K562 (cell line): ENCODE results near the gene PLAC8. TPM values are rescaled to one million over a fixed set of nuclear protein-coding genes. Genes with fewer than 3 reads are reported as not detected.
"Not testable (repeated sequence)": the region's sequence is repeated elsewhere in the genome, so short reads cannot be mapped to it uniquely, and the experiment has no call there.

Experiments used
- ATAC-seq: fragments of 200-7000 bp; cut with Tn5 transposase; 3 replicates; pipeline ENCODE4 v1.9.1; 2020; ENCODE audit warnings: moderate library complexity
- BruUV-seq: library from RNA; stranded (reverse); fragments of 400-500 nt; replicated peaks from 2 replicates; lab custom pipeline; 2021; lab: Mats Ljungman, UMichigan
- CTCF ChIA-PET: fragments of 300-600 bp; formaldehyde crosslinking; extraction: SDS; loops from one replicate; lab custom pipeline; 2021; ENCODE audit warnings: low intra/inter-chr PET ratio; lab: Yijun Ruan, JAX
- POLR2A ChIA-PET: fragments of 300-600, 350-650 bp; sonication (Branson Sonifier 250); formaldehyde crosslinking; extraction: SDS; loops from one replicate; lab custom pipeline; 2021; ENCODE audit warnings: antibody characterized with exemption, inconsistent platforms; lab: Yijun Ruan, JAX
- DNase-seq, 4 experiments: peaks; one replicate each; pipeline versions ENCODE4 v3.0.0 to v3.0.0-alpha.2; 2011 to 2018; ENCODE audit warnings: low spot score in 3 of 4, mixed read lengths in 3 of 4; ENCODE audit errors: extremely low read depth in 1 of 4
- FAIRE-seq: peaks from 2 replicates; lab custom pipeline; 2011; peaks lifted over from hg19 to GRCh38; lab: Jason Lieb, UNC
- H2AFZ ChIP-seq: 2 replicates; pipeline ENCODE4 v1.6.0; 2011; ENCODE audit warnings: low read depth, low read length, control low read depth, inconsistent platforms
- H3K27ac ChIP-seq: fragments of 200-600 bp; 3 replicates; pipeline ENCODE4 v1.8.0; 2011; ENCODE audit warnings: low read depth, mild to moderate bottlenecking, control low read depth, inconsistent platforms, low read length, moderate library complexity, mixed read lengths; ENCODE audit errors: extremely low read depth
- H3K27me3 ChIP-seq, 2 experiments: fragments of 300-600 bp in 1 of 2; 2 replicates in 1 of 2; 3 replicates in 1 of 2; pipeline versions ENCODE4 v1.6.0 to v1.8.0; 2011; ENCODE audit warnings: inconsistent platforms in 2 of 2, low read length in 2 of 2, mild to moderate bottlenecking in 1 of 2, mixed read lengths in 1 of 2, moderate library complexity in 1 of 2; ENCODE audit not compliant: control insufficient read depth in 2 of 2, insufficient read depth in 2 of 2
- H3K36me3 ChIP-seq: fragments of 300-600 bp; 3 replicates; pipeline ENCODE4 v1.8.0; 2011; ENCODE audit warnings: mild to moderate bottlenecking, low read length, inconsistent platforms; ENCODE audit not compliant: control insufficient read depth, insufficient read depth
- H3K4me1 ChIP-seq, 2 experiments: fragments of 200-600 bp in 1 of 2; replicated peaks in 1 of 2; 2 replicates in 1 of 2; 3 replicates in 1 of 2; pipeline versions ENCODE4 v1.5.1 to v1.8.0; 2011; ENCODE audit warnings: inconsistent platforms in 2 of 2, low read length in 2 of 2, mild to moderate bottlenecking in 1 of 2, mixed read lengths in 1 of 2, moderate library complexity in 1 of 2; ENCODE audit not compliant: control insufficient read depth in 2 of 2, insufficient read depth in 2 of 2
- H3K4me2 ChIP-seq: 2 replicates; pipeline ENCODE4 v1.6.1; 2011; ENCODE audit warnings: low read length, control low read depth, inconsistent platforms, mixed read lengths; ENCODE audit not compliant: insufficient read depth
- H3K4me3 ChIP-seq: fragments of 200-600 bp; sonication (generic), shearing (Covaris generic); 2 replicates; pipeline ENCODE4 v1.5.1; 2016; ENCODE audit warnings: control low read depth, inconsistent platforms
- H3K79me2 ChIP-seq: fragments of 200-600 bp; 3 replicates; pipeline ENCODE4 v1.8.0; 2011; ENCODE audit warnings: low read length, inconsistent platforms; ENCODE audit not compliant: control insufficient read depth, insufficient read depth
- H3K9ac ChIP-seq, 2 experiments: 2 replicates each; pipeline versions ENCODE4 v1.6.0 to v1.6.1; 2011; ENCODE audit warnings: low read depth in 2 of 2, low read length in 2 of 2, control low read depth in 1 of 2, inconsistent platforms in 1 of 2, mild to moderate bottlenecking in 1 of 2, mixed read lengths in 1 of 2; ENCODE audit not compliant: insufficient read depth in 1 of 2
- H3K9me1 ChIP-seq: one replicate; pipeline ENCODE4 v1.6.0; 2011; ENCODE audit warnings: inconsistent platforms, mild to moderate bottlenecking, low read length, moderate library complexity; ENCODE audit not compliant: control insufficient read depth, insufficient read depth
- H3K9me3 ChIP-seq: replicated peaks from 2 replicates; pipeline ENCODE4 v1.5.1; 2011; ENCODE audit warnings: low read depth, low read length, inconsistent platforms; ENCODE audit not compliant: control insufficient read depth, insufficient read depth
- H4K20me1 ChIP-seq: replicated peaks from 2 replicates; pipeline ENCODE4 v1.6.1; 2011; ENCODE audit warnings: low read length, inconsistent platforms, mixed read lengths; ENCODE audit not compliant: control insufficient read depth, insufficient read depth
- CREB3L1 ChIP-seq: fragments of 450-650 bp; IDR thresholded peaks from 2 replicates; pipeline ENCODE4 v1.6.1; 2014; ENCODE audit warnings: low read depth, mild to moderate bottlenecking, moderate library complexity, borderline replicate concordance
- MAFF ChIP-seq: IDR thresholded peaks from 2 replicates; pipeline ENCODE4 v1.6.1; 2012; ENCODE audit warnings: low read length, improper control_type of control experiment
- MAFG ChIP-seq: fragments of 450-650 bp; conservative IDR thresholded peaks from 2 replicates; pipeline ENCODE4 v1.6.1; 2016; ENCODE audit warnings: missing genetic modification characterization, missing compliant biosample characterization
- MAFK ChIP-seq: IDR thresholded peaks from 2 replicates; pipeline ENCODE4 v1.6.1; 2011; ENCODE audit warnings: low read length, improper control_type of control experiment
- TAF7 ChIP-seq: fragments of 450-650 bp; IDR thresholded peaks from 2 replicates; pipeline ENCODE4 v1.6.1; 2016; ENCODE audit warnings: missing genetic modification characterization, missing compliant biosample characterization
- ZNF133 ChIP-seq: fragments of 250-450 bp; sonication (Bioruptor Pico); IDR thresholded peaks from 2 replicates; pipeline ENCODE4 v1.4.0; 2020; ENCODE audit warnings: mild to moderate bottlenecking
- WGBS: fragments of 100-300 bp; shearing (Covaris generic); methylation state at CpG from one replicate; pipeline ENCODE4 v1.1.6; 2016; ENCODE audit warnings: low coverage, mixed read lengths; ENCODE audit not compliant: insufficient coverage; ENCODE audit errors: missing lambda C conversion rate; 5-methylcytosine and 5-hydroxymethylcytosine counted together
- in situ Hi-C: fragments of 300-500 bp; cut with MboI; formaldehyde crosslinking; loops from 4 replicates; pipeline ENCODE4 v1.15.0; 2018; ENCODE audit warnings: inconsistent platforms, mixed read lengths
- intact Hi-C: fragments of 100-400 bp; cut with micrococcal nuclease; formaldehyde crosslinking; loops from 2 replicates; pipeline ENCODE4 v1.14.2; 2022
- polyA plus RNA-seq, 8 experiments: library from polyadenylated mRNA; depleted of rRNA in 4 of 8; stranded (reverse) in 5 of 8; unstranded in 3 of 8; fragments of >200 nt; fragmentation: Nextera tagmentation in 2 of 8; fragmentation: Illumina TruSeq in 1 of 8; extraction: Ambion mirVana in 2 of 8; extraction: Trizol in 1 of 8; gene quantifications; 2 replicates each; pipeline versions ENCODE4 v1.2.1 to v1.2.3, GENCODE V29; 2011 to 2014; ENCODE audit warnings: inconsistent platforms in 1 of 8, missing spikeins in 1 of 8
- total RNA-seq, 7 experiments: library from RNA; depleted of rRNA in 6 of 7; stranded (reverse); fragments of >200 nt in 6 of 7; fragmentation: Illumina TruSeq in 2 of 7; extraction: Trizol in 2 of 7; gene quantifications; 2 replicates each; pipeline versions ENCODE4 v1.2.1 to v1.2.3, GENCODE V29; 2011 to 2021; ENCODE audit warnings: low replicate concordance in 1 of 7

PLAC8 gene
- total and polyA plus RNA-seq, 9 of the 15 experiments (the other 6 are each of a cell fraction or from before 2014, with no cell fraction given): 0.27 to 0.51 TPM; not detected in 7

GRCh38 chr4:83089410-83090157, 24.9 kb downstream of the PLAC8 start (continued):
- TF ChIP-seq CREB3L1 (no peak), MAFF (peak; percentile 96), ZNF133 (CRISPR knock-in tag) (no peak), TAF7 (tag) (no peak), MAFG (tag) (peak; percentile 91), MAFK (peak; percentile 96)

DNA sequence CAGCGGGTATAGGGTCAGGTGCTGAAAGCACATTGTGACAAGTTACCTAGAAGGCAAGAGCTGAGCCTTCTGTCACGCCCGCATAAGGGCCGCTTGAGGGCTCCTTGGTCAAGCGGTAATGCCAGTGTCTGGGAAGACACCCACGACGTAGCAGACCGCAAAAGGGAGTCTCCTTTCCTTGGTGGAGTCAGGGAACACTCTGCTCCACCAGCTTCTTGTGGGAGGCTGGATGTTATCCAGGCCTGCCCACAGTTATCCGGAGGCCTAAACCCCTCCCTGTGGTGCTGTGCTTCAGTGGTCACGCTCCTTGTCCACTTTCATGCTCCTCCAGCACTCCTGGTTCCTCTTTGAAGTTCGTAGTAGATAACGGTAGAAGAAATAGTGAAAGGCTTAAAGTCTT, 29.6 kb downstream of the PLAC8 start:
- H3K36me3 ChIP-seq, intact Hi-C loops, DNase-seq, H3K9ac ChIP-seq, CTCF ChIA-PET, ATAC-seq, H3K4me2 ChIP-seq, H2AFZ ChIP-seq, H3K9me1 ChIP-seq, H3K79me2 ChIP-seq, H3K4me3 ChIP-seq, H3K9me3 ChIP-seq, H3K27me3 ChIP-seq, FAIRE-seq, H4K20me1 ChIP-seq, H3K4me1 ChIP-seq, POLR2A ChIA-PET, in situ Hi-C loops, BruUV-seq, H3K27ac ChIP-seq: not testable (repeated sequence)
- WGBS: 64% methylated on average over 12 of the region's 12 CpGs
